GM12801 (cell line): ENCODE measurements around the gene MTHFD2.

ENCODE experiments used
- CTCF ChIP-seq: IDR thresholded peaks from one replicate; pipeline ENCODE4 v1.5.1; 2011; ENCODE audit warnings: control low read depth; ENCODE audit not compliant: insufficient read length; ENCODE audit errors: extremely low read depth

Gene MTHFD2

GRCh38 chr2:74235041-74235440 lies 36.6 kb downstream of the MTHFD2 start:
- no peak for TF ChIP-seq CTCF

GRCh38 chr2:74238879-74239278 lies 40.5 kb downstream of the MTHFD2 start:
- no peak for TF ChIP-seq CTCF

- no peak for TF ChIP-seq CTCF
These were observed 40.9 kb downstream of the MTHFD2 start for GRCh38 chr2:74239346-74239745.

- no peak for TF ChIP-seq CTCF
These were observed 44.1 kb downstream of the MTHFD2 start for GRCh38 chr2:74242354-74243071.

GRCh38 chr2:74244286-74244685 lies 45.9 kb downstream of the MTHFD2 start:
- no peak for TF ChIP-seq CTCF

GRCh38 chr2:74246496-74247195 lies 48.2 kb downstream of the MTHFD2 start:
- TF ChIP-seq CTCF = no peak

- no peak for TF ChIP-seq CTCF
These were observed 51.1 kb downstream of the MTHFD2 start for GRCh38 chr2:74249406-74250122.
